ENCODE data around the gene PNMT.

- TF ChIP-seq POLR2A (IDR thresholded peaks at IDR 0.05; ENCODE audit: low read depth, low read length), result no peak
- TF ChIP-seq, protein P1, sequence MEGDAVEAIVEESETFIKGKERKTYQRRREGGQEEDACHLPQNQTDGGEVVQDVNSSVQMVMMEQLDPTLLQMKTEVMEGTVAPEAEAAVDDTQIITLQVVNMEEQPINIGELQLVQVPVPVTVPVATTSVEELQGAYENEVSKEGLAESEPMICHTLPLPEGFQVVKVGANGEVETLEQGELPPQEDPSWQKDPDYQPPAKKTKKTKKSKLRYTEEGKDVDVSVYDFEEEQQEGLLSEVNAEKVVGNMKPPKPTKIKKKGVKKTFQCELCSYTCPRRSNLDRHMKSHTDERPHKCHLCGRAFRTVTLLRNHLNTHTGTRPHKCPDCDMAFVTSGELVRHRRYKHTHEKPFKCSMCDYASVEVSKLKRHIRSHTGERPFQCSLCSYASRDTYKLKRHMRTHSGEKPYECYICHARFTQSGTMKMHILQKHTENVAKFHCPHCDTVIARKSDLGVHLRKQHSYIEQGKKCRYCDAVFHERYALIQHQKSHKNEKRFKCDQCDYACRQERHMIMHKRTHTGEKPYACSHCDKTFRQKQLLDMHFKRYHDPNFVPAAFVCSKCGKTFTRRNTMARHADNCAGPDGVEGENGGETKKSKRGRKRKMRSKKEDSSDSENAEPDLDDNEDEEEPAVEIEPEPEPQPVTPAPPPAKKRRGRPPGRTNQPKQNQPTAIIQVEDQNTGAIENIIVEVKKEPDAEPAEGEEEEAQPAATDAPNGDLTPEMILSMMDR (conservative IDR thresholded peaks at IDR 0.05; ENCODE audit: low read depth, low read length), result no peak
- no peak for TF ChIP-seq MXI1 (IDR thresholded peaks at IDR 0.05; ENCODE audit: borderline replicate concordance, low read depth, low read length)
- no peak for TF ChIP-seq ELK1 (IDR thresholded peaks at IDR 0.05; ENCODE audit: borderline replicate concordance, low read depth, low read length)
- TF ChIP-seq SMC3 (IDR thresholded peaks at IDR 0.05; ENCODE audit: low read depth, low read length), result no peak
- no peak for TF ChIP-seq RFX5 (IDR thresholded peaks at IDR 0.05; ENCODE audit: low read depth, low read length)
Measured at GRCh38 chr17:39716879-39717536, 48.8 kb downstream of the PNMT start.

Measured in IMR-90 (cell line).